Left ventricle myocardium inferior (tissue), 1 donor: ENCODE results near the gene SOX6. TPM values are rescaled to one million over a fixed set of nuclear protein-coding genes. Genes with fewer than 3 reads are reported as not detected.

Experiments
- DNase-seq: peaks from one replicate; pipeline ENCODE4 v3.0.0-alpha.2; 2020
- H3K27ac ChIP-seq: fragments of 200-600 bp; replicated peaks from 2 replicates; pipeline ENCODE4 v1.8.0; 2021
- H3K27me3 ChIP-seq: fragments of 200-600 bp; 2 replicates; pipeline ENCODE4 v1.8.0; 2021; ENCODE audit warnings: low read depth
- H3K36me3 ChIP-seq: fragments of 200-600 bp; 2 replicates; pipeline ENCODE4 v1.8.0; 2021
- H3K4me1 ChIP-seq: fragments of 200-600 bp; 2 replicates; pipeline ENCODE4 v1.8.0; 2021
- H3K4me3 ChIP-seq: fragments of 200-600 bp; 2 replicates; pipeline ENCODE4 v1.8.0; 2021; ENCODE audit warnings: mild to moderate bottlenecking, moderate library complexity
- H3K9me3 ChIP-seq: fragments of 200-600 bp; replicated peaks from 2 replicates; pipeline ENCODE4 v1.8.0; 2021
- intact Hi-C: fragments of 100-400 bp; cut with micrococcal nuclease; formaldehyde crosslinking; loops from one replicate; pipeline ENCODE4 v1.11.0; 2022
- total RNA-seq: library from RNA; stranded (reverse); fragmentation: NEBNext Ultra II Directional; extraction: Animal tissue kit (Norgen Biotek cat#: 25700); gene quantifications from one replicate; pipeline ENCODE4 v1.2.1, GENCODE V29; 2021
- TF ChIP-seq, protein P1 (sequence below): fragments of 200-600 bp; IDR thresholded peaks from 2 replicates; pipeline ENCODE4 v1.8.0; 2021; ENCODE audit warnings: antibody characterized with exemption, mild to moderate bottlenecking, borderline replicate concordance
- donor health status: DM: no; HTN: yes; CAD: no; lungs with severe emphysema.

SOX6 gene
- total RNA-seq, 1 donor from 2014 or later: 20.2 TPM

DNA sequence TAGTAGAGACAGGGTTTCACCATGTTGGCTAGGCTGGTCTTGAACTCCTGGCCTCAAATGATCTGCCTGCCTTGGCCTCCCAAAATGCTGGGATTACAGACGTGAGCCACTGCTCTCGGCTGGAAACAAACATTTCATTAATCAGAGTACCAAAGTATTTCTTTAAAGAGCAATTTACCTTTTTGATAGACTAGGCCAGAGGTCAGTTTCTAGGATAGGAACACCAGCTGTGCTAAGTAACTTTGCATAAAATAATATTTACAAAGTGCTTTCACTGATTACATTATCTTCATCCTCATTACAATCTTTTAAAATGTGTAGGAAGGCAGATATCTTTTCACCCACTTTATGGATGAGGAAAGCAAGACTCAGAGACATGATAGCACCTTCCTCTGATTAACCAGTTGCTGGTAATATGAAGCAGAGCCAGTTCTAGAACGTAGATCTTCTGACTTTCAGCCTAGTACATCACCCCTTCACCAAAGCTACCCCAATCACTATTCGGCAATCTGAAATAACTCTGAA lies 355.2 kb downstream of the SOX6 start:
- Histone ChIP-seq H3K27me3 (no peaks in the 10 kb centered on the region), H3K9me3 (no peaks in the 10 kb centered on the region), H3K36me3 (no peaks in the 10 kb centered on the region), H3K4me1 (peaks cover 23% of the 10 kb centered on the region), H3K4me3 (no peak overlapping the region), H3K27ac (no peak overlapping the region)
- no peak for DNase-seq
- intact Hi-C loops: no loop called here
- TF ChIP-seq, protein P1, sequence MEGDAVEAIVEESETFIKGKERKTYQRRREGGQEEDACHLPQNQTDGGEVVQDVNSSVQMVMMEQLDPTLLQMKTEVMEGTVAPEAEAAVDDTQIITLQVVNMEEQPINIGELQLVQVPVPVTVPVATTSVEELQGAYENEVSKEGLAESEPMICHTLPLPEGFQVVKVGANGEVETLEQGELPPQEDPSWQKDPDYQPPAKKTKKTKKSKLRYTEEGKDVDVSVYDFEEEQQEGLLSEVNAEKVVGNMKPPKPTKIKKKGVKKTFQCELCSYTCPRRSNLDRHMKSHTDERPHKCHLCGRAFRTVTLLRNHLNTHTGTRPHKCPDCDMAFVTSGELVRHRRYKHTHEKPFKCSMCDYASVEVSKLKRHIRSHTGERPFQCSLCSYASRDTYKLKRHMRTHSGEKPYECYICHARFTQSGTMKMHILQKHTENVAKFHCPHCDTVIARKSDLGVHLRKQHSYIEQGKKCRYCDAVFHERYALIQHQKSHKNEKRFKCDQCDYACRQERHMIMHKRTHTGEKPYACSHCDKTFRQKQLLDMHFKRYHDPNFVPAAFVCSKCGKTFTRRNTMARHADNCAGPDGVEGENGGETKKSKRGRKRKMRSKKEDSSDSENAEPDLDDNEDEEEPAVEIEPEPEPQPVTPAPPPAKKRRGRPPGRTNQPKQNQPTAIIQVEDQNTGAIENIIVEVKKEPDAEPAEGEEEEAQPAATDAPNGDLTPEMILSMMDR: no peak

DNA sequence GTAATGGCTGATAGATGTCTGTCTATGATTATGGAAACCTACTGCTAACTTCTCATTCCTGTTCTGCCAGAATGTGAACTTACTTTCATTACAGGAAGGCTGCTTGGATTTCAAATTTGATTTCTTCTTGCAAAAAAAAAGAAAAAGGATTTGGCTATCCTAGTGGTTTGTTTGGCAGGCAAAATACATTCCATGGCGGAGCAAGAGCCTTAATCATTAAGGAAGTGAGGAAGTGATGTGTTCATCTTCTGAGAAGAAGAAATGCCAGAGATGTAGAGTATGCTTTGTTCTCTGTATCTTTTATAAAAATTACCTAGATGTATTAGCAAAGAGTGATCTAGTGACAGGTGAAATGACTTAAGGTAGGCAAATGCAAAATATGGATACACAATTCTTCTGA lies 356.3 kb downstream of the SOX6 start:
- intact Hi-C loops: no loop called here
- H3K9me3 ChIP-seq: no peaks in the 10 kb centered on the region
- H3K27ac ChIP-seq: no peak overlapping the region
- DNase-seq: no peak
- no peak overlapping the region for H3K4me3 ChIP-seq
- H3K27me3 ChIP-seq: no peaks in the 10 kb centered on the region
- H3K4me1 ChIP-seq: peaks cover 23% of the 10 kb centered on the region
- H3K36me3 ChIP-seq: no peaks in the 10 kb centered on the region
- TF ChIP-seq, protein P1: no peak

DNA sequence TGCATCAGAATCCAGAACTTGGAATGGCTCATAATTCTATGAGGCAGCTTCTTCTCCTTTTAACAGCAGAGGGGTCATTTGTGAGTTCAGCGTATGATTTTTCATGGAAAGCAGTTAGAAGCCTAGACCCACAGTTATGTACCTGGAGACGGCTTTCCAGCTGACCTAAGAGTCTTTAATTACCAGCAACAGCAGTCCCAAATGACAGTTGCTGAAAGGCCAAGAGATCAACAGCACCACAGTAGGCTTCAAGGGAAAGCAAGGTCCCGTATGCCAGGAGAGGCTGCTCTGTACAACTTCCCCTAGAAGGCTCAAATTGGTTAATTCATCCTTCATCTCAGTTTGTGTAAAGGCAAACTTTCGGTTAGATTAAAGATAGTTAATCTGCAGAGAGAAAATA lies 363.0 kb downstream of the SOX6 start:
- H3K9me3 ChIP-seq: no peaks in the 10 kb centered on the region

DNA sequence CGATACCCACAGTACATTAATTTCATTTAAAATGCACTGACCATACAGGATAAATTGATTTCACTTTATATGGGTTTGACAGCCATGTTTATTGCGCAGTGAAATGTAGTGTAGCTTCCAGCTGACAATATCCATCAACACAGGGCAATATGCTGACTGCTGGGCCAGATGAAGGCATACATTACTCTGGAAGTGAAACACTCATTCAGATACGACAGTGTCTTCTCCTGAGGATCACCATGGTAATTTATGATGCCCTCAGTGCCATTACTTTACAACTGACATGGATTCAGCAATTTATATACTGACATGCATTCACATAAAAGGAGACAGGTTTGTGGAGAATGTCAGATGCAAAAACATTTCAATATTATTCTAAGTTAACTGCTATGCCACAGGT lies 365.1 kb downstream of the SOX6 start:
- DNase-seq: no peak
- H3K9me3 ChIP-seq: no peaks in the 10 kb centered on the region
- intact Hi-C loops: no loop called here
- TF ChIP-seq, protein P1: no peak
- no peaks in the 10 kb centered on the region for H3K36me3 ChIP-seq
- H3K4me3 ChIP-seq: no peak overlapping the region
- H3K4me1 ChIP-seq: peaks cover 19% of the 10 kb centered on the region
- no peak overlapping the region for H3K27ac ChIP-seq
- H3K27me3 ChIP-seq: no peaks in the 10 kb centered on the region

More for the DNA sequence above, 363.0 kb downstream of the SOX6 start:
- Histone ChIP-seq H3K36me3 (no peaks in the 10 kb centered on the region), H3K4me1 (peaks cover 15% of the 10 kb centered on the region), H3K27me3 (no peaks in the 10 kb centered on the region), H3K27ac (no peak overlapping the region), H3K4me3 (no peak overlapping the region)
- intact Hi-C loops: no loop called here
- TF ChIP-seq, protein P1: no peak
- DNase-seq: no peak

DNA sequence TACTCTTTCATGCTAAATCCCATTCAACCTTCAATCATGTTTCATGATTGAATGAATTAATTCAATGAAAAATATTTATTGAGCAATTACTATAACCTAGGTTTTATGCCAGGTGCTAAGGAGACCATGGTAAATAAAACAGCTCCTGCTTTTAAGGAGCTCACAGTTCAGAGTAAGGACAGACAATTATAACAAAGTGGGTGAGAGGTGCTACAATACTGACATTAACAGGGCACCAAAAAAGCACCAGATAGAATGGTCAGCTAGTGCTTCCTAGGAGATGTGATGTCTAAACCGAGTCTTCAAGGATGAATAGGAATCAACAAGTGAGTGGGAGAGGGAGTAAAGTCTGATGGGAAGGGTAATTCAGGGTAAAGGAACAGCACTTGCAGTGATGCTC lies 366.7 kb downstream of the SOX6 start:
- TF ChIP-seq, protein P1: no peak
- Histone ChIP-seq H3K27me3 (no peaks in the 10 kb centered on the region), H3K4me3 (no peak overlapping the region), H3K36me3 (peaks cover 5% of the 10 kb centered on the region), H3K4me1 (peaks cover 19% of the 10 kb centered on the region), H3K9me3 (no peaks in the 10 kb centered on the region), H3K27ac (no peak overlapping the region)
- intact Hi-C loops: no loop called here
- no peak for DNase-seq
